NCI-H187 treated with DMSO at 0.1 percent for 48 hours (cell line): Measurements from ENCODE around the gene GSTM1.

Experiments
- DNase-seq: peaks from one replicate; lab custom pipeline; 2025; lab: John Stamatoyannopoulos, UW

GSTM1 gene

DNA sequence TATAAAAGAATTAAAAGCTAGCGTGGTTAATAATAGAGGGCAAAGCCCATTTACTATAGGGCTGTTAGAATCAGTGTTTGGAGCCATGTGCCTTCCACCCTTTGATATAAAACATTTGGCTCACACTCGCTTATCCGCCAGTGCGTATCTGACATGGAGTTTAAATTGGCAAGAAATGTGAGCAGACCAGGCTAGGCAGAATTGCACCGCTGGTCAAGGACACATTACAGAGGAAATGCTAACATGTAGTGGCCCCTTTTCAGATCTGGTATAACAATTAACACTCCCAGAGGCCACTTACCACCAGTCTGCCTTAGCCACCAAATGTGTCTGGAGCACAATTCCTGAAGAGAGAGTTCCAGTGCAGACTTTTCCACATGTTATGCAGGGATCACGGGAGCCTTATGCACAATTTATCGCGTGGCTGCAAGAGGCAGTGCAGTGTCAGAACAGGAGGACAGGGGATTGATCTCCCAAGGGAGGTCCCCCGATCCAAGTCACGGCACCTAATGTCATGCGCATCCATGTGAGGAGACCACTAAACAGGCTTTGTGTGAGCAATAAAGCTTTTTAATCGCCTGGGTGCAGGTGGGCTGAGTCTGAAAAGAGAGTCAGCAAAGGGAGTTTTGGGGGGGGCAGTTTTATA is 39.2 kb downstream of the GSTM1 start:
- no peak for DNase-seq

- no peak for DNase-seq
Measured at GRCh38 chr1:109728870-109729269, 41.3 kb downstream of the GSTM1 start.

- DNase-seq, result no peak
Measured at GRCh38 chr1:109730666-109731065, 43.0 kb downstream of the GSTM1 start.

- peak; percentile 39 for DNase-seq
Measured at GRCh38 chr1:109732390-109732881, 44.8 kb downstream of the GSTM1 start.

GRCh38 chr1:109733236-109733870 is 45.7 kb downstream of the GSTM1 start:
- peak; percentile 36 for DNase-seq

DNA sequence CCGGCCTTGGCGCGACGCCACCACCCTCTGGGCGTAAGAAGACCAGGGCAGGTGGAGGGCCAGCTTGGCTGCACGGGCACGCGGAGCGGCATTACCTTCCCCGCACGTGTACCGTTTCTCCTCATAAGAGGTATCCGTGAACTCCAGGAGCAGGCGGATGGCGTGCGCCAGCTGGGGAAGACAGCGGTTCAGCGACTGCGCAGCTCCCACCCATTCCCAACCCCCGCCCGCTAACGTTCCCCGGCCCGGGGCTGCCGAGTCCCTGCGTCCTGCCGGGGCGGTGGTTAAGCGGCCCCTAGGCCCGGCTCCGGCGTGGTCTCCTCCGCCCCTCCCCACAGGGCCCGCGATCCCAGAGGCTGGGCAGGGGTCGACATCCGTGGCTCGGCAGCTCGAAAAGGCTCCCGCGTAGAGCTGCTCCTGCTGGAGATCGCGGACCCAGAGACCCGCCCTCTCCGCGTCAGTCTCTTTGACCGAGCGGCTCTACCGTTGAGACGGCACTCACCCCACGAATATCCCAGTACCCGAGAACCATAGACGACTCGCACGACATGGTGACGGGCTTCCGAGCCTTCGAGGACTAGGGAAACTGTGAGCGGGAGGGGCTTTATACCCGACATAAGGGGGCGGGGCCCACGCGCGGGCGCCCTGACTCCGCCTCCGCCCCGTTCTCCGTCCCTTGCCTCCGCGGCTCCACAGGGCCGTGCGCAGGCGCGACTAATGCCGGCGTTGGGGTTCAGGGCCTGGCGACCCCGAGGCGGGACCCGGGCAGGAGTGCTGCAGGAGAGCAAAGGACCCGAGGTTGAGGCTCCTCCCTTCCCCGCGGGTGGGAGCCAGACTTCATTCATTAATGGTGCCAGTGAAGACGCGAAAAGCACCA is 52.4 kb downstream of the GSTM1 start:
- peak; percentile 62 for DNase-seq

GRCh38 chr1:109740615-109741373 is 53.2 kb downstream of the GSTM1 start, which contains the start of gene GSTM3:
Gene GSTM3, minus strand, starts transcription at chr1:109741038. Its CDS starts 751 bp downstream, at chr1:109740287.
- no peak for DNase-seq
